Panc1 (cell line): ENCODE data around the gene PRPF40B.

Experiments used
- POLR2AphosphoS5 ChIP-seq: IDR thresholded peaks from 2 replicates; pipeline ENCODE4 v1.6.1; 2012; ENCODE audit warnings: mild to moderate bottlenecking, low read depth, low read length, moderate library complexity
- SIN3A ChIP-seq: IDR thresholded peaks from 2 replicates; pipeline ENCODE4 v1.6.1; 2012; ENCODE audit warnings: low read depth, mild to moderate bottlenecking, low read length, moderate library complexity, borderline replicate concordance; ENCODE audit not compliant: insufficient read depth
- TF ChIP-seq, protein P1 (sequence below): fragments of 450-650 bp; IDR thresholded peaks from 2 replicates; pipeline ENCODE4 v1.5.1; 2017; ENCODE audit warnings: mild to moderate bottlenecking

DNA sequence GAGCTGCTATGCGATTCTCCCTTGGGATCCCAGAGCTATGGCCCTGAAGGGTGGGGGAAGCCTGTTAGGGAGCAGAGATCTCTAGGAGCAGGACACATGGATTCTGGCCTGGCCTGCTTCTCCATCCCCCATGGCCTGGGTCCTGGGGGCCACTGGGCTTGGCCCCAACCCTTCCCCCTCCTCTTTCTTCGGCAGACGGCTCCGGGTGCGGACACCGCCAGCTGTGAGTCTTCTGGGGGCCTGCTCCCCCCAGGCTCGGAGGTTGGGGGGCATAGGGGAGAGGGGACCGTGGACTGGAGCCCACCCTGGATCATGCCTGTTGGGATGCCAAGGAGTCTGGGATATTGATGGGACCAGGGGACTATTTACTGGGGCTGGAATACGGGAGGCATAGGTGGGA, 9.0 kb downstream of the PRPF40B start:
- TF ChIP-seq, protein P1, sequence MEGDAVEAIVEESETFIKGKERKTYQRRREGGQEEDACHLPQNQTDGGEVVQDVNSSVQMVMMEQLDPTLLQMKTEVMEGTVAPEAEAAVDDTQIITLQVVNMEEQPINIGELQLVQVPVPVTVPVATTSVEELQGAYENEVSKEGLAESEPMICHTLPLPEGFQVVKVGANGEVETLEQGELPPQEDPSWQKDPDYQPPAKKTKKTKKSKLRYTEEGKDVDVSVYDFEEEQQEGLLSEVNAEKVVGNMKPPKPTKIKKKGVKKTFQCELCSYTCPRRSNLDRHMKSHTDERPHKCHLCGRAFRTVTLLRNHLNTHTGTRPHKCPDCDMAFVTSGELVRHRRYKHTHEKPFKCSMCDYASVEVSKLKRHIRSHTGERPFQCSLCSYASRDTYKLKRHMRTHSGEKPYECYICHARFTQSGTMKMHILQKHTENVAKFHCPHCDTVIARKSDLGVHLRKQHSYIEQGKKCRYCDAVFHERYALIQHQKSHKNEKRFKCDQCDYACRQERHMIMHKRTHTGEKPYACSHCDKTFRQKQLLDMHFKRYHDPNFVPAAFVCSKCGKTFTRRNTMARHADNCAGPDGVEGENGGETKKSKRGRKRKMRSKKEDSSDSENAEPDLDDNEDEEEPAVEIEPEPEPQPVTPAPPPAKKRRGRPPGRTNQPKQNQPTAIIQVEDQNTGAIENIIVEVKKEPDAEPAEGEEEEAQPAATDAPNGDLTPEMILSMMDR: no peak
- TF ChIP-seq POLR2AphosphoS5 (no peak), SIN3A (no peak)
